Activated naive CD8-positive, alpha-beta T cell treated with anti-CD3 and anti-CD28 coated beads, Interleukin-2, amount 50 U/mL, for 16 hours (primary cell): ENCODE measurements around the gene SRBD1.

Experiments
- DNase-seq: peaks from one replicate; pipeline ENCODE4 v3.0.0-alpha.2; 2020; ENCODE audit warnings: low read depth, low spot score

The SRBD1 gene, protein sequence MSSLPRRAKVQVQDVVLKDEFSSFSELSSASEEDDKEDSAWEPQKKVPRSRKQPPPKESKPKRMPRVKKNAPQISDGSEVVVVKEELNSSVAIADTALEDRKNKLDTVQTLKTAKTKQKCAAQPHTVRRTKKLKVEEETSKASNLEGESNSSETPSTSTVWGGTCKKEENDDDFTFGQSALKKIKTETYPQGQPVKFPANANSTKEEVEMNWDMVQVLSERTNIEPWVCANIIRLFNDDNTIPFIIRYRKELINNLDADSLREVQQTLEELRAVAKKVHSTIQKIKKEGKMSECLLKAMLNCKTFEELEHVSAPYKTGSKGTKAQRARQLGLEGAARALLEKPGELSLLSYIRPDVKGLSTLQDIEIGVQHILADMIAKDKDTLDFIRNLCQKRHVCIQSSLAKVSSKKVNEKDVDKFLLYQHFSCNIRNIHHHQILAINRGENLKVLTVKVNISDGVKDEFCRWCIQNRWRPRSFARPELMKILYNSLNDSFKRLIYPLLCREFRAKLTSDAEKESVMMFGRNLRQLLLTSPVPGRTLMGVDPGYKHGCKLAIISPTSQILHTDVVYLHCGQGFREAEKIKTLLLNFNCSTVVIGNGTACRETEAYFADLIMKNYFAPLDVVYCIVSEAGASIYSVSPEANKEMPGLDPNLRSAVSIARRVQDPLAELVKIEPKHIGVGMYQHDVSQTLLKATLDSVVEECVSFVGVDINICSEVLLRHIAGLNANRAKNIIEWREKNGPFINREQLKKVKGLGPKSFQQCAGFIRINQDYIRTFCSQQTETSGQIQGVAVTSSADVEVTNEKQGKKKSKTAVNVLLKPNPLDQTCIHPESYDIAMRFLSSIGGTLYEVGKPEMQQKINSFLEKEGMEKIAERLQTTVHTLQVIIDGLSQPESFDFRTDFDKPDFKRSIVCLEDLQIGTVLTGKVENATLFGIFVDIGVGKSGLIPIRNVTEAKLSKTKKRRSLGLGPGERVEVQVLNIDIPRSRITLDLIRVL

GRCh38 chr2:45611020-45611859, at the start of gene SRBD1:
Gene SRBD1 (minus strand): TSS chr2:45611267. CDS start chr2:45605441, 5,826 bp downstream.
- peak; percentile 79 for DNase-seq

DNA sequence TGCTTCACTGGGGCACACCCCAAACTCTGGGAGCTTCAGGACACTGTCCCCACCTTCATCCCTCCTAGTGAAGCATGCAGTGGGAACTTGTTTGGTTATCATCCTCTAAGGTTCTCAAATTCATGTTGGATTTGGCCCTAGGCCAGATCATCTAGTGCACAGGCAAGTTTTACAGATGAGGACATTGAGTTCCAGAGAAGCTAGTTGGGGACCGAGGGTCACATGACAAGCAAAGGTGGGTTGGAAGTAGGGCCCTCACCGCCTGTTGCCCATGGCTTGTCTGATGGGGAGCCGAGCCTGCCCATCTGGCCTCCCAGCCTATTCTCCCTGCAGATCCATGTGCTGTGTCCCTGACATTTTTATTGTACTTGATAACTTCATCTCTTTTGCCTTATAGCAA, 43.2 kb upstream of the SRBD1 start:
- no peak for DNase-seq

DNA sequence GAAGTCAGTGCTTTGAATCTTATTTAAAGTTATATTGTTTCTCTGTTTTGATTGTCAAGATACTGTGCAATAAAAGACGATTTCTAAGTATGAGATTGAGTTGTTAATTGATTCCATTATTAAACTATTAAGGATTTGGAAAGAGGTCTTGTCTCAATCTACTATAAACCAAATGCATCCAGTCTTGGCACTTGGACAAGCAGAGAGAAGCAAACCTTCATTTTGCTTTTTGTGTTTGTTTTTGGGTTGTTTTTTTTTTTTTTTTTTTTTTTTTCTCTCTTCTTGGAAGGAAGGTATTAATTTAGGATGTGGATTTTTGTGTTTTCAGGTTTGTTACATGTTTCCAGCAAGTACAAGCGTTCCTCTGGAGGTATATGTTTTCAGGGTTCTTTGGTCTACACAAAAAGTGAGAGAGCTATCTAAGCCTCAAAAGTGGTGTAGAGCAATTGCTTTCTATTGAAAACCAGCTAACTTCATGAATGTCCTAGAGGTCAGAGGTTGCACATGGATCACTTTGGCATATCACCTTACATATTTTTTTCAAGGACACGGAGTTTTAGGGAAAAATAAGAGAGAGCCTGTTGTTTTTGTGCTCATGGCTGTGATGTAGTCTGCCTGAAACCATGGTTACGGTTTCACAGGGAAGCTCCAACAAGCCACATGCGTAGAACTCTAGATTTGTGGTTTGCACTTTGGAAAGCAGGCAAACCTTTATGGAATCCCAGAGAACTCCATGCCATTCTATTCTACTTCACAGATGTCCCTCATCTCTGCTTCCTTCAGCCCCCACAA, 42.3 kb upstream of the SRBD1 start:
- no peak for DNase-seq

DNA sequence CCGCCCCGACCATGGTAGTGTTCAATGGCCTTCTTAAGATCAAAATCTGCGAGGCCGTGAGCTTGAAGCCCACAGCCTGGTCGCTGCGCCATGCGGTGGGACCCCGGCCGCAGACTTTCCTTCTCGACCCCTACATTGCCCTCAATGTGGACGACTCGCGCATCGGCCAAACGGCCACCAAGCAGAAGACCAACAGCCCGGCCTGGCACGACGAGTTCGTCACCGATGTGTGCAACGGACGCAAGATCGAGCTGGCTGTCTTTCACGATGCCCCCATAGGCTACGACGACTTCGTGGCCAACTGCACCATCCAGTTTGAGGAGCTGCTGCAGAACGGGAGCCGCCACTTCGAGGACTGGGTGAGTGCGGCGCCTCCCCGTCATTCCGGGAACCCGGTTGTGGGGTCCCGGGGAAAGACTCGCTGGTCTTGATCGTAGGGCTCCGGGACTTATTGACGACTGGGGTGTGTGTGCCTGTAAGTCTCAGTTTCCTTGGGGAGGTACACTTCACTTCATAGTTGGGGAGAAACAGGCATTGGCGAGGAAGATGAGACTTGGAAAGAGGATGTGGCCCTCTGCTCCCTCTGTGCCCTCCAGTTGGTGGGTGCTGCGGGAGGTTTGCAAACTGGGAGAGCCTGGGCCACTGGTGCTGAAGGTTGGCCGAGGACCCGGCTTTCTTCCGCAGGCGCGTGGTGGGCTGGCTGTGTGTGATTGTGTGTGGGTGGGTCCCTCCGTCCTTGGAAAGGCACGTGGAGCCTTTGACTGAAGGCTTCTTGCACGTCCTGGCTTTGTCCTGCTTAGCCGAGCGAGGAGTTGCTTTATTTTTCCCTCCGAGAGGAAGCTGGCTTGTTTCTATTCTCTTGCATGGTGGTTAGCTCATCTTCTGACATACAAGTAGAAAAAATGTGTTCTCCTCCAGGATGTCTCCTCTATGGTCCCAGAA, 41.3 kb upstream of the SRBD1 start:
- no peak for DNase-seq

GRCh38 chr2:45651415-45652089, 40.5 kb upstream of the SRBD1 start, which contains the start of gene PRKCE:
Gene PRKCE (plus strand): TSS chr2:45651675.
- DNase-seq, result peak; percentile 12

DNA sequence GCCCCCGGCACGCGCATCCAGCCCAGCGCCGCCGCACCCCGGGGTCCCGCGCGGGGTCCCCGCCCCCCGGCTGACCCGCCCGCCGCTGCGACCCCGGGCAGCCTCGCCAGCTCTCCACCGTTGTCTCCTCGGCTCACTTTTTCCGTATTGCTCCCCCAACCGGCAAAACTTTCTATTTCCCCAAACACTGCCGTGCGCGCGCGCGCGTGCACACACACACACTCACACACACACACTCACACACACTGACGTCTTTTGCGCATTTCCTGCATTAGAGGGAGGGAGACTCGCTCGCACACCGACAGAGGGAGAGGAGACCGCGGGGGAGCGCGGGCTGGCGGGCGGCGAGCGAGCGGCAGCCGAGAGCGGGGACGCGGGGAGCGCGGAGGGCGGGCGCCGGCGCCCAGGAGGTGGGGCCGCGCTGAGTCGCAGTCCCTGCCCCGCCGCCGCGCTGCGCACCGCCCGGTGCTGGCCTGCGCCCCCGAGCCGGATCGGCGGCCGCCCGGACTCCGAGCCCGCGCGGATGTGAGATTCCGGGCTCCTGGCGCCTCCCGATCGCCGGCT, 39.9 kb upstream of the SRBD1 start:
- peak; percentile 76 for DNase-seq

GRCh38 chr2:45649858-45650811, 39.1 kb upstream of the SRBD1 start:
- peak; percentile 5 for DNase-seq

- no peak for DNase-seq
These were observed 38.4 kb upstream of the SRBD1 start for GRCh38 chr2:45649462-45649857.

GRCh38 chr2:45648636-45649035, 37.6 kb upstream of the SRBD1 start:
- no peak for DNase-seq

GRCh38 chr2:45647986-45648520, 37.0 kb upstream of the SRBD1 start:
- DNase-seq, result no peak

DNA sequence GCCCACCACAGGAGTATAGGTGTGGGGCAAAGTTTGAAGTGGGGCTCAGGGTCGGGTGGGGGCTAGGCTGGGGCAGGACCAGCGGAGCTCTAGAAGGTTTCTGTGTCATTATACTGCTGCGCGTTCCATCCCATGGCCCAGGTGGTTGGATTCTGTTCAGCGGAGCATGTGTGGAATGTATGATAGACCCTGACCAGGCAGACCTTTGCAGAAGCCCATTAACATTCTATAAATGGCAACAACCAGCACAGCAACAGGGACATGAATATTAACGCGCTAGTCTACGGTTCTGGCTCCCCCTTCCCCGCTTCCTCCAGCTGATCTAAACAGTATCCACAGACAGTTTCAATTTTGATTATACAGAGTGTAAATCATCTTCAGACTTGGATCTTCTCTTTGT, 36.3 kb upstream of the SRBD1 start:
- no peak for DNase-seq

GRCh38 chr2:45646289-45646688, 35.2 kb upstream of the SRBD1 start:
- DNase-seq, result no peak

DNA sequence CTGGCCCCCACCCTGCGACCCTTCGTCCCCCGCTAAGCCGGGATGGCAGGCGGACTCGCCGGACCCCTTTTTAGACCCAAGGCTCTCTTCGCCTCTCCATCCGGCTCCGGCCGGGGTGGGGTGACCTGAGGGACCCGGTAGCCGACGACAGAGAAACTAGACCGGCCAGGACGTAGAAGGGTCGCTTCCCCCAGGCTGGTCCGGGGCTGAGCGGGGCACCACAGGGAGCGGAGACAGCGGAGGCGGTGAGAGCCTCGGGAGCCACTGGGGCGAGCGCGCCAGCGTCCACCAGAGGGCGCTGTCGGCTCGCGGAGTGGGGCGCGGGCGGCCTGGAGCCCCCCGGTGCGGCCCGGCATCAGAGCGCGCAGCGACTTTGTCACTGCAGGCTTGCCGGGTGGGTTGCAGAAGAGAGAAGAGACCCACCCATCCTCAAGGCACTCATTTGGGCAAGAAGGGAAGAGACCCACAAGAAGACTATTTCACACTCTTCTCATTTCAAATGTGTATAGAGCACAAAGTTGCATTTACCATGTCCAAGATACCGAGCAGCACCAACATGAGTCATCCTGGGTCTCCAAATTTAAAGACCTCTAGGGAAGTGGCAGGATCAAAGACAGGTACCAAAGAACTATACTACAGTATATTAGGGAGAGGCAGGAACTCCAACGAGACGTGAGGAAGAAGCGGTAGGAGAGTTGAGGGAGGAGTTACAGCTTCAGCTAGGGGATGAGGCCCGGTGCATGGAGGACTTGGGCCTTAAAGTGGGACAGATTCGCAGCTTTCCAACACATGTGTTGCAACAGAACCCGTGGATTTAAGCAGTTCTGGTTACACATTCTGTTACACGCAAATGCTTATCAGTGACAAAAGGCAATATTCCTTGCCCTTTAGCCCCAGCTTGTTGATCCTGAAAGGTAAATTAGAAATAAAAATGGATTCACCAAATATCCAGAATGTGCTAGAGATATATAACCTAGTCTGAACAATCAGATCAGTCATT, 32.8 kb upstream of the SRBD1 start:
- DNase-seq, result peak; percentile 38

DNA sequence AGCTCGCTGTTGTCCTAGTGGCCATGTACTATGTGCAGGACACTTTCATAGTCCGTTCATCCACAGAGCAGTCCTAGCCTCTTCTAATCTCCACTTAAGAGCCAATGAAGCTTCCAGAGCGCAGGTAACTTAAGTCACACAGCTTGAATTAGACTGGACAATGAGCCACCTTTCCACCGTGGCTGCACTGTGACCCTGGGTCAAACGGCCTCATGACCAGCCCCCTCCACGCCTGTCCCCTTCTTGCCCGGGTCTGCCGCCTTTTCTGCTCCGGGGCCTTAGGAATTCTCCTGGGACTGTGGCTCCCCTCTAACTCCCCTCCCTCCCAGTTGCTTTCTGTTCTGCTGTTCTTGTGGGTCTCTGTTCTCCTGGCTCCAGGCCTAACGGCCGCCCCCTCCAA, 32.0 kb upstream of the SRBD1 start:
- no peak for DNase-seq

DNA sequence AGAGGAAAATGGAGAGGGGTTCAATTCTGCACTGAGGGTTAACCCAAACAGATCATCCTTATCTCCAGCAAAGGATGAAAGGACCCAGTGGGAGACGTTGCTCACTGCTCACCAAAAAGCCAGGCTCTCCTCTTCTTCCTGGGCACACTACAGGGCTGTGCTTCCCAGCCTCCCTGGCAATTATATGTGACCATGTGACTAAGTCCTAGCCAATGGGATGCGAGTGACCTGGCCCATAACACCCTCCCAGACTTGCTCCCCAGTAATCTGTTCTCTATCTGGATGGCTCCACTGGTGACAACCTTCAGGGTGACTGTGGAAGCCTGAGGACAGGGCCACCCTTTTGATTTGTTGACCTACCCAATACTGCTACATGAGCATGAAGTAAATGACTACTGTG, 29.5 kb upstream of the SRBD1 start:
- DNase-seq, result no peak

- no peak for DNase-seq
These were observed 26.4 kb upstream of the SRBD1 start for GRCh38 chr2:45637440-45637839.
